ENCODE measurements around the gene MC2R. TPM values are rescaled to one million over a fixed set of nuclear protein-coding genes. Genes with fewer than 3 reads are reported as not detected.

The MC2R gene
- total RNA-seq: not detected

- no peaks in the 10 kb centered on the region for H3K4me1 Mint-ChIP-seq (ENCODE audit: low read depth)
- no peak for TF ChIP-seq CTCF (IDR thresholded peaks at IDR 0.05)
- POLR2A ChIA-PET: no interaction called here
- no peak within 1 kb of the TSS for H3K4me3 Mint-ChIP-seq
- ATAC-seq (no peak), DNase-seq (no peak)
- H3K9me3 Mint-ChIP-seq: no peaks in the 10 kb centered on the region
- peaks cover 1% of the 10 kb centered on the region for H3K27me3 Mint-ChIP-seq
- no peak within 1 kb of the TSS for H3K27ac Mint-ChIP-seq
- H3K36me3 Mint-ChIP-seq (ENCODE audit: low read depth): no peaks in the 10 kb centered on the region
- CTCF ChIA-PET: interaction anchor here (0.8 to 1.3 kb wide), 3 partner anchors 91 to 171 kb away, joined by 3 to 5 read pairs (median 3); partner anchors contain the start of gene MC5R
- intact Hi-C loops (cut with micrococcal nuclease): no loop called here
Observed at GRCh38 chr18:13915391-13915790, at the start of gene MC2R. Gene MC2R, minus strand, starts transcription at chr18:13915536. Its CDS starts 30,018 bp downstream, at chr18:13885518.

GRCh38 chr18:13945811-13946210 lies 30.5 kb upstream of the MC2R start:
- Mint-ChIP-seq H3K9me3 (peaks cover 3% of the 10 kb centered on the region), H3K27ac (no peak overlapping the region), H3K4me3 (no peak overlapping the region), H3K36me3 (ENCODE audit: low read depth) (no peaks in the 10 kb centered on the region), H3K4me1 (ENCODE audit: low read depth) (no peaks in the 10 kb centered on the region), H3K27me3 (no peaks in the 10 kb centered on the region)
- DNase-seq (no peak), ATAC-seq (no peak)
- intact Hi-C loops (cut with micrococcal nuclease): loop anchor here (2.0 kb wide), 1 partner anchor 13 kb away; no protein-coding TSS in a partner anchor
- CTCF ChIA-PET: no interaction called here
- POLR2A ChIA-PET: no interaction called here
- TF ChIP-seq CTCF (IDR thresholded peaks at IDR 0.05): no peak

- CTCF ChIA-PET: no interaction called here
- no peak overlapping the region for H3K4me3 Mint-ChIP-seq
- intact Hi-C loops (cut with micrococcal nuclease): no loop called here
Observed at GRCh38 chr18:13943338-13943737, 28.0 kb upstream of the MC2R start.

GRCh38 chr18:13940326-13940725 lies 25.0 kb upstream of the MC2R start:
- ATAC-seq (no peak), DNase-seq (no peak)
- H3K27me3 Mint-ChIP-seq: no peaks in the 10 kb centered on the region
- H3K9me3 Mint-ChIP-seq: peaks cover 3% of the 10 kb centered on the region
- intact Hi-C loops (cut with micrococcal nuclease): no loop called here
- CTCF ChIA-PET: interaction anchor here (0.8 kb wide), 1 partner anchor 549 kb away, joined by 3 read pairs; no protein-coding TSS in a partner anchor
- no peaks in the 10 kb centered on the region for H3K36me3 Mint-ChIP-seq (ENCODE audit: low read depth)
- no peak overlapping the region for H3K27ac Mint-ChIP-seq
- no peak for TF ChIP-seq CTCF (IDR thresholded peaks at IDR 0.05)
- H3K4me1 Mint-ChIP-seq (ENCODE audit: low read depth): no peaks in the 10 kb centered on the region
- POLR2A ChIA-PET: no interaction called here
- H3K4me3 Mint-ChIP-seq: no peak overlapping the region

More at GRCh38 chr18:13943338-13943737, 28.0 kb upstream of the MC2R start:
- ATAC-seq: no peak
- Mint-ChIP-seq H3K36me3 (ENCODE audit: low read depth) (no peaks in the 10 kb centered on the region), H3K27ac (no peak overlapping the region), H3K9me3 (peaks cover 3% of the 10 kb centered on the region), H3K4me1 (ENCODE audit: low read depth) (no peaks in the 10 kb centered on the region), H3K27me3 (no peaks in the 10 kb centered on the region)
- POLR2A ChIA-PET: no interaction called here
- DNase-seq: no peak
- no peak for TF ChIP-seq CTCF (IDR thresholded peaks at IDR 0.05)

GRCh38 chr18:13934676-13935075 lies 19.3 kb upstream of the MC2R start:
- intact Hi-C loops (cut with micrococcal nuclease): loop anchor here (5.0 to 10.0 kb wide), 2 partner anchors 38 to 50 kb away; no protein-coding TSS in a partner anchor
- Mint-ChIP-seq H3K9me3 (no peaks in the 10 kb centered on the region), H3K27ac (no peak overlapping the region), H3K36me3 (ENCODE audit: low read depth) (no peaks in the 10 kb centered on the region), H3K27me3 (no peaks in the 10 kb centered on the region), H3K4me1 (ENCODE audit: low read depth) (no peaks in the 10 kb centered on the region), H3K4me3 (no peak overlapping the region)
- DNase-seq (no peak), ATAC-seq (no peak)
- ChIA-PET POLR2A (no interaction called here), CTCF (no interaction called here)
- no peak for TF ChIP-seq CTCF (IDR thresholded peaks at IDR 0.05)

All from activated CD8-positive, alpha-beta T cell treated with anti-CD3 and anti-CD28 coated beads for 36 hours (primary cell).